IMR-90 (cell line): ENCODE measurements around the gene LRRC58. TPM values are rescaled to one million over a fixed set of nuclear protein-coding genes. Genes with fewer than 3 reads are reported as not detected.

ENCODE experiments used
- ATAC-seq: fragments of 200-7000 bp; cut with Tn5 transposase; 2 replicates; pipeline ENCODE4 v1.9.1; 2020; ENCODE audit warnings: low read depth, mild to moderate bottlenecking, moderate library complexity
- BruUV-seq: library from RNA; stranded (reverse); fragments of 400-500 nt; replicated peaks from 2 replicates; lab custom pipeline; 2021; lab: Mats Ljungman, UMichigan
- CTCF ChIA-PET: fragments of 300-600 bp; formaldehyde crosslinking; extraction: SDS; loops from one replicate; lab custom pipeline; 2021; ENCODE audit warnings: antibody characterized with exemption; lab: Yijun Ruan, JAX
- POLR2A ChIA-PET: fragments of 300-600 bp; sonication (Branson Sonifier 250); formaldehyde crosslinking; loops from one replicate; lab custom pipeline; 2022; ENCODE audit warnings: antibody characterized with exemption; ENCODE audit not compliant: unreplicated experiment; lab: Charles Lee
- DNase-seq: peaks from one replicate; pipeline ENCODE4 v3.0.0; 2013
- H2AFZ ChIP-seq: replicated peaks from 2 replicates; pipeline ENCODE3; 2013; ENCODE audit warnings: low read length, mild to moderate bottlenecking; ENCODE audit not compliant: poor library complexity
- H2AK5ac ChIP-seq: 2 replicates; pipeline ENCODE4 v1.6.1; 2013; ENCODE audit warnings: low read depth, low read length, inconsistent platforms
- H2AK9ac ChIP-seq: replicated peaks from 2 replicates; pipeline ENCODE3; 2013; ENCODE audit warnings: mild to moderate bottlenecking, low read depth, low read length, moderate library complexity; ENCODE audit not compliant: poor library complexity
- H2BK120ac ChIP-seq: 2 replicates; pipeline ENCODE4 v1.6.1; 2013; ENCODE audit warnings: low read depth, low read length, inconsistent platforms
- H2BK15ac ChIP-seq: 3 replicates; pipeline ENCODE4 v1.6.1; 2013; ENCODE audit warnings: low read depth, low read length, inconsistent platforms
- H2BK20ac ChIP-seq: 2 replicates; pipeline ENCODE4 v1.6.1; 2013; ENCODE audit warnings: low read depth, mild to moderate bottlenecking, inconsistent platforms, low read length, moderate library complexity
- H2BK5ac ChIP-seq: 2 replicates; pipeline ENCODE4 v1.6.1; 2013; ENCODE audit warnings: mild to moderate bottlenecking, low read depth, low read length, inconsistent platforms; ENCODE audit not compliant: poor library complexity, severe bottlenecking
- H3K14ac ChIP-seq: replicated peaks from 2 replicates; pipeline ENCODE4 v1.6.1; 2013; ENCODE audit warnings: low read depth, low read length, inconsistent platforms
- H3K18ac ChIP-seq: 2 replicates; pipeline ENCODE4 v1.6.1; 2013; ENCODE audit warnings: low read depth, low read length, control low read depth
- H3K23ac ChIP-seq: 2 replicates; pipeline ENCODE4 v1.6.1; 2013; ENCODE audit warnings: low read depth, low read length, inconsistent platforms
- H3K27ac ChIP-seq: 2 replicates; pipeline ENCODE4 v1.5.1; 2013; ENCODE audit warnings: mild to moderate bottlenecking, control low read depth, low read length; ENCODE audit not compliant: insufficient read depth
- H3K27me3 ChIP-seq: 2 replicates; pipeline ENCODE4 v1.6.1; 2013; ENCODE audit warnings: low read length; ENCODE audit not compliant: control insufficient read depth, insufficient read depth
- H3K36me3 ChIP-seq: 2 replicates; pipeline ENCODE4 v1.6.1; 2013; ENCODE audit warnings: low read length, mixed read lengths; ENCODE audit not compliant: control insufficient read depth, insufficient read depth
- H3K4ac ChIP-seq: 2 replicates; pipeline ENCODE4 v1.6.1; 2013; ENCODE audit warnings: low read depth, low read length, inconsistent platforms
- H3K4me1 ChIP-seq: 2 replicates; pipeline ENCODE4 v1.6.1; 2013; ENCODE audit warnings: low read length, mixed read lengths; ENCODE audit not compliant: control insufficient read depth, insufficient read depth
- H3K4me2 ChIP-seq: 2 replicates; pipeline ENCODE4 v1.6.1; 2013; ENCODE audit warnings: low read depth, mild to moderate bottlenecking, control low read depth, low read length, moderate library complexity
- H3K4me3 ChIP-seq: 2 replicates; pipeline ENCODE4 v1.5.1; 2013; ENCODE audit warnings: low read depth, mild to moderate bottlenecking, control low read depth, low read length, moderate library complexity; ENCODE audit not compliant: insufficient read depth
- H3K56ac ChIP-seq: 2 replicates; pipeline ENCODE4 v1.6.1; 2013; ENCODE audit warnings: low read length, inconsistent platforms; ENCODE audit not compliant: insufficient read depth; ENCODE audit errors: extremely low read depth
- H3K79me1 ChIP-seq, 2 experiments: 2 replicates each; pipeline ENCODE4 v1.6.1; 2013; ENCODE audit warnings: low read length in 2 of 2, inconsistent platforms in 1 of 2, low read depth in 1 of 2
- H3K9ac ChIP-seq: 2 replicates; pipeline ENCODE4 v1.6.1; 2013; ENCODE audit warnings: low read depth, low read length, control low read depth
- H3K9me1 ChIP-seq: 2 replicates; pipeline ENCODE4 v1.6.1; 2013; ENCODE audit warnings: low read length, inconsistent platforms; ENCODE audit not compliant: insufficient read depth
- H3K9me3 ChIP-seq: 2 replicates; pipeline ENCODE4 v1.6.1; 2013; ENCODE audit warnings: low read length; ENCODE audit not compliant: control insufficient read depth, insufficient read depth
- H4K20me1 ChIP-seq: 2 replicates; pipeline ENCODE4 v1.6.1; 2013; ENCODE audit warnings: low read length, inconsistent platforms; ENCODE audit not compliant: insufficient read depth
- H4K5ac ChIP-seq: 2 replicates; pipeline ENCODE4 v1.6.1; 2013; ENCODE audit warnings: mild to moderate bottlenecking, low read depth, low read length, control low read depth
- H4K8ac ChIP-seq, 2 experiments: 2 replicates each; pipeline ENCODE4 v1.6.1; 2013; ENCODE audit warnings: low read depth in 2 of 2, low read length in 2 of 2, control low read depth in 1 of 2, inconsistent platforms in 1 of 2
- H4K91ac ChIP-seq: 2 replicates; pipeline ENCODE4 v1.6.1; 2013; ENCODE audit warnings: low read depth, low read length, inconsistent platforms; ENCODE audit not compliant: insufficient read depth
- NFE2L2 ChIP-seq: fragments of 150-350 bp; IDR thresholded peaks from 2 replicates; pipeline ENCODE4 v1.6.1; 2016; ENCODE audit warnings: low read depth, mild to moderate bottlenecking, low read length
- WGBS, 2 experiments: methylation state at CpG; one replicate each; pipeline versions ENCODE4 v1.1.5 to v1.1.7; 2013; ENCODE audit warnings: missing lambda C conversion rate in 2 of 2; ENCODE audit not compliant: insufficient read length in 1 of 2; ENCODE audit errors: extremely low coverage in 2 of 2; 5-methylcytosine and 5-hydroxymethylcytosine counted together
- dilution Hi-C: fragments of 300-500 bp; cut with HindIII; formaldehyde crosslinking; loops from one replicate; pipeline ENCODE4 v1.14.3; 2018; ENCODE audit warnings: low sequenced_read_pairs; ENCODE audit not compliant: unreplicated experiment
- in situ Hi-C: fragments of 300-500 bp; cut with MboI; formaldehyde crosslinking; loops from 3 replicates; pipeline ENCODE4 v1.14.3; 2019; ENCODE audit warnings: low sequenced_read_pairs, inconsistent platforms, mixed read lengths
- intact Hi-C: fragments of 100-400 bp; cut with micrococcal nuclease; formaldehyde crosslinking; loops from 2 replicates; pipeline ENCODE4 v1.10.0; 2022
- polyA plus RNA-seq, 3 experiments: library from polyadenylated mRNA; depleted of rRNA; stranded (reverse); fragments of >200 nt; gene quantifications; 2 replicates each; pipeline ENCODE4 v1.2.3, GENCODE V29; 2012; ENCODE audit warnings: low replicate concordance in 1 of 3
- total RNA-seq: library from RNA; depleted of rRNA; stranded (reverse); fragments of >200 nt; gene quantifications from 2 replicates; pipeline ENCODE4 v1.2.3, GENCODE V29; 2012
- TF ChIP-seq, protein P1 (sequence below): fragments of 150-350 bp; IDR thresholded peaks from 2 replicates; pipeline ENCODE4 v1.6.1; 2016; ENCODE audit warnings: low read depth, mild to moderate bottlenecking, low read length, moderate library complexity, borderline replicate concordance
- TF ChIP-seq, protein P2 (sequence below): fragments of 150-350 bp; IDR thresholded peaks from 2 replicates; pipeline ENCODE4 v1.6.1; 2017; ENCODE audit warnings: mild to moderate bottlenecking, antibody characterized with exemption, low read length, low read depth

LRRC58 gene
- total and polyA plus RNA-seq, 2 of the 4 experiments (the other 2 are of a cell fraction): 5.0 to 13.4 TPM

DNA sequence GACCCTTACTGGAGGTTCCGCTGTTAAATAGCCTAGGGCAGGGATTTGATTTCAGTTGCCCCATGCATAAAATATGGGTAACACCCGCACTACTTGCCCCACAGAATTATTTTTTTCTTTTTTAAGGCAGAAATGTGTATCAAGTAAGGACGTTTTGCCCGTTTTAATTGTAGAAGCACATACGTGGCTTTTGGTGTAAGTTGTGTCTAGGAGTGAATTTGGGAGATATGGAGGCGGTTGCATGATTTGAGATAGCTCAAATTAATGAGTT lies 636 bp upstream of the LRRC58 start:
- Histone ChIP-seq H2BK15ac (peak overlapping the region; percentile 27; the same call in 1 of the 3 replicates), H4K8ac (peak overlapping the region in 1 of 2 experiments; percentile 76; a peak in 3 of 4 replicates), H2AFZ (peak overlapping the region; percentile 98), H3K4me2 (peak overlapping the region; percentile 80), H3K9me1 (peaks cover 2% of the 10 kb centered on the region; the same call in 1 of the 2 replicates), H3K27ac (peak overlapping the region; percentile 86), H3K27me3 (peaks cover 6% of the 10 kb centered on the region; the same call in 1 of the 2 replicates), H2BK5ac (peak overlapping the region; percentile 72), H3K14ac (peak overlapping the region; percentile 92), H3K23ac (peak overlapping the region; percentile 92; the same call in 1 of the 2 replicates), H4K20me1 (peaks cover 14% of the 10 kb centered on the region; the same call in 1 of the 2 replicates), H3K4me3 (peak overlapping the region; percentile 80), H3K79me1 (peaks cover 5 to 38% of the 10 kb centered on the region in 2 experiments; a peak in 3 of 4 replicates), H2AK9ac (peak overlapping the region; percentile 65), H3K4ac (peak overlapping the region; percentile 80), H3K9ac (peak overlapping the region; percentile 53), H2AK5ac (no peak overlapping the region), H3K4me1 (peaks cover 5% of the 10 kb centered on the region), H2BK20ac (peak overlapping the region; percentile 66), H3K18ac (peak overlapping the region; percentile 2; the same call in 1 of the 2 replicates), H4K91ac (peak overlapping the region; percentile 53; the same call in 1 of the 2 replicates), H3K9me3 (no peaks in the 10 kb centered on the region), H4K5ac (no peak overlapping the region), H3K56ac (peak overlapping the region; percentile 71; the same call in 1 of the 2 replicates), H2BK120ac (peak overlapping the region; percentile 83), H3K36me3 (no peaks in the 10 kb centered on the region)
- CTCF ChIA-PET: interaction anchor here (0.6 kb wide), 1 partner anchor 1459 kb away, joined by 4 read pairs; no protein-coding TSS in a partner anchor
- in situ Hi-C loops (no loop called here), intact Hi-C loops (loop anchor here (5.0 kb wide), 1 partner anchor 102 kb away; no protein-coding TSS in a partner anchor), dilution Hi-C loops (no loop called here)
- POLR2A ChIA-PET: no interaction called here
- no CpG with 5 or more reads among the region's 6 CpGs for WGBS, 2 experiments
- TF ChIP-seq NFE2L2: no peak
- TF ChIP-seq, protein P1, sequence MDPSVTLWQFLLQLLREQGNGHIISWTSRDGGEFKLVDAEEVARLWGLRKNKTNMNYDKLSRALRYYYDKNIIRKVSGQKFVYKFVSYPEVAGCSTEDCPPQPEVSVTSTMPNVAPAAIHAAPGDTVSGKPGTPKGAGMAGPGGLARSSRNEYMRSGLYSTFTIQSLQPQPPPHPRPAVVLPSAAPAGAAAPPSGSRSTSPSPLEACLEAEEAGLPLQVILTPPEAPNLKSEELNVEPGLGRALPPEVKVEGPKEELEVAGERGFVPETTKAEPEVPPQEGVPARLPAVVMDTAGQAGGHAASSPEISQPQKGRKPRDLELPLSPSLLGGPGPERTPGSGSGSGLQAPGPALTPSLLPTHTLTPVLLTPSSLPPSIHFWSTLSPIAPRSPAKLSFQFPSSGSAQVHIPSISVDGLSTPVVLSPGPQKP: no peak
- TF ChIP-seq, protein P2, sequence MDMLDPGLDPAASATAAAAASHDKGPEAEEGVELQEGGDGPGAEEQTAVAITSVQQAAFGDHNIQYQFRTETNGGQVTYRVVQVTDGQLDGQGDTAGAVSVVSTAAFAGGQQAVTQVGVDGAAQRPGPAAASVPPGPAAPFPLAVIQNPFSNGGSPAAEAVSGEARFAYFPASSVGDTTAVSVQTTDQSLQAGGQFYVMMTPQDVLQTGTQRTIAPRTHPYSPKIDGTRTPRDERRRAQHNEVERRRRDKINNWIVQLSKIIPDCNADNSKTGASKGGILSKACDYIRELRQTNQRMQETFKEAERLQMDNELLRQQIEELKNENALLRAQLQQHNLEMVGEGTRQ: no peak
- DNase-seq: no peak
- BruUV-seq: no TSS peak
- no peak for ATAC-seq
